IgD-negative memory B cell (primary cell): ENCODE measurements around the gene UBN2. TPM values are rescaled to one million over a fixed set of nuclear protein-coding genes. Genes with fewer than 3 reads are reported as not detected.

Experiments used
- H3K27ac Mint-ChIP-seq, 3 donors: one replicate each; pipeline ENCODE4 v1.8.0; 2020 to 2022; ENCODE audit warnings: mild to moderate bottlenecking in 3 of 3, mixed read lengths in 3 of 3, moderate library complexity in 1 of 3
- H3K27me3 Mint-ChIP-seq: one replicate; pipeline ENCODE4 v1.8.0; 2021; ENCODE audit warnings: mixed read lengths
- H3K36me3 Mint-ChIP-seq: one replicate; pipeline ENCODE4 v1.8.0; 2020; ENCODE audit warnings: mild to moderate bottlenecking, mixed read lengths
- H3K4me1 Mint-ChIP-seq, 3 donors: one replicate each; pipeline ENCODE4 v1.8.0; 2020 to 2022; ENCODE audit warnings: mixed read lengths in 3 of 3, mild to moderate bottlenecking in 1 of 3
- H3K4me3 Mint-ChIP-seq, 4 donors: one replicate each; pipeline ENCODE4 v1.8.0; 2020 to 2022; ENCODE audit warnings: mild to moderate bottlenecking in 4 of 4, mixed read lengths in 4 of 4, moderate library complexity in 3 of 4
- H3K9me3 Mint-ChIP-seq, 3 donors: one replicate each; pipeline ENCODE4 v1.8.0; 2020 to 2021; ENCODE audit warnings: mixed read lengths in 3 of 3, mild to moderate bottlenecking in 1 of 3
- polyA plus RNA-seq: library from polyadenylated mRNA; unstranded; fragments of 300-500 nt; fragmentation: Illumina TruSeq; gene quantifications from one replicate; pipeline ENCODE4 v1.2.3, GENCODE V29; 2021

Gene UBN2
- polyA plus RNA-seq, 1 donor from 2014 or later = 2.8 TPM

GRCh38 chr7:139340037-139340807 lies 109.2 kb downstream of the UBN2 start:
- H3K36me3 Mint-ChIP-seq = peaks cover 3% of the 10 kb centered on the region
- peak overlapping the region; percentile 99 to 100 (median 99) for H3K27ac Mint-ChIP-seq
- H3K4me1 Mint-ChIP-seq = peaks cover 15 to 20% (median 18%) of the 10 kb centered on the region in 3 donors
- H3K9me3 Mint-ChIP-seq = peaks cover 0 to 8% (median 4%) of the 10 kb centered on the region in 3 donors
- peaks cover 3% of the 10 kb centered on the region for H3K27me3 Mint-ChIP-seq
- peak overlapping the region; percentile 90 to 99 (median 98) for H3K4me3 Mint-ChIP-seq

DNA sequence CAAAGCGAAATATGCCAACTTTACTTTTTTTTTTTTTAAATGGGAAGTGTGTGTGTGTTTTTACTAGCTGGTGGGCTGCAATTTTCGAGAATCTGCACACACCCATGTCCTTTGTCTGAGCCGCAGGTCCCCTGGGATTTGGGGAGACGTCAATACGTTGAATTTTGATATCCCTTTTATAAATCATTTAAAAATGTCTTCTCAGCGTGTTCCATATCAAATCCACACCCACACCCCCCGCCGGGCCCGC lies 109.7 kb downstream of the UBN2 start:
- Mint-ChIP-seq H3K27ac (peak overlapping the region; percentile 99 to 100 (median 99)), H3K36me3 (peaks cover 3% of the 10 kb centered on the region), H3K4me1 (peaks cover 15 to 21% (median 20%) of the 10 kb centered on the region in 3 donors), H3K9me3 (peaks cover 0 to 8% (median 4%) of the 10 kb centered on the region in 3 donors), H3K27me3 (peaks cover 3% of the 10 kb centered on the region), H3K4me3 (peak overlapping the region; percentile 90 to 99 (median 98))

DNA sequence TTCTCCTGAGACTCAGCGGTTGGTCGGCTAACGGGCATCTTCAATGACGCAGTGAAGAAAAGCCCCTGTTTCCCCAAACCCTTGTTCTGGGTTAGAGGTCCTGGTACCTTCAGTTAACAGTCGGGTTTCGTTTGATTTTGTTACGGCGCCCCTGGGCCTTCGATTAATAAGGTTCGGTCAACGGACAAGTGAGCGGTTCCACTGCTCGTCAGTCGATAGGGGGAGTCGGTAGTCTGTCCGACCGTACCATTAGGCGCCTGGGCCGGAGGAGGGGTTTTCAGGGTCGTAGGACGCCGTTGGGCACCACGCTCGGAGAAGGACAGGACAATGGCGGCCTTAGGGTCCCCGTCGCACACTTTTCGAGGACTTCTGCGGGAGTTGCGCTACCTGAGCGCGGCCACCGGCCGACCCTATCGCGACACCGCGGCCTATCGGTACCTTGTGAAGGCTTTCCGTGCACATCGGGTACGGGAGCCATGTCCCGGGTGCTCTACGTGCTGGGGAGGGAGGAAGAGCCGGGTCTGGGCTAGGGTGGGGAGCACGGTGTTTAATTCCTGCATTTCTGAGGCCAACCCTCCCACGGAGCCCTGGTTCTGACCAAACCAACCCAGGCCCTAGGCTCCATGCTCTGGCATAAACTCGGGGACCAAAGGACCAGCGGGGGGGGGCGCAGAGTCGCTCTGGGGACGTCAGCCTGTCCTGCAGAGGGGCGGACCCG lies 110.2 kb downstream of the UBN2 start, which contains the start of gene FMC1:
Gene FMC1 (plus strand): TSS at position 280 of the 718 bp plus-strand sequence. CDS start 48 bp downstream, at position 328.
- Mint-ChIP-seq H3K9me3 (peaks cover 0 to 8% (median 4%) of the 10 kb centered on the region in 3 donors), H3K27me3 (peaks cover 3% of the 10 kb centered on the region), H3K27ac (peak within 1 kb of the TSS; percentile 99 to 100 (median 99)), H3K4me1 (peaks cover 15 to 21% (median 20%) of the 10 kb centered on the region in 3 donors), H3K36me3 (peaks cover 3% of the 10 kb centered on the region), H3K4me3 (peak within 1 kb of the TSS; percentile 90 to 99 (median 98))

- Mint-ChIP-seq H3K4me3 (peak overlapping the region; percentile 90 to 99 (median 98)), H3K27me3 (peaks cover 3% of the 10 kb centered on the region), H3K9me3 (peaks cover 0 to 8% (median 4%) of the 10 kb centered on the region in 3 donors), H3K27ac (peak overlapping the region; percentile 99 to 100 (median 99)), H3K4me1 (peaks cover 15 to 21% (median 21%) of the 10 kb centered on the region in 3 donors), H3K36me3 (peaks cover 3% of the 10 kb centered on the region)
These were observed 110.8 kb downstream of the UBN2 start for GRCh38 chr7:139341776-139342226.

GRCh38 chr7:139345042-139345441 lies 114.0 kb downstream of the UBN2 start:
- Mint-ChIP-seq H3K27me3 (peaks cover 3% of the 10 kb centered on the region), H3K36me3 (peaks cover 4% of the 10 kb centered on the region), H3K4me1 (peaks cover 18 to 24% (median 19%) of the 10 kb centered on the region in 3 donors), H3K4me3 (peak overlapping the region in 1 of 4 donors; percentile 54), H3K9me3 (peaks cover 0 to 5% (median 0%) of the 10 kb centered on the region in 3 donors), H3K27ac (peak overlapping the region in 2 of 3 donors; percentile 67 to 73)

- H3K27me3 Mint-ChIP-seq = no peaks in the 10 kb centered on the region
- H3K9me3 Mint-ChIP-seq = no peaks in the 10 kb centered on the region
These were observed 120.0 kb downstream of the UBN2 start for GRCh38 chr7:139351027-139351426.

DNA sequence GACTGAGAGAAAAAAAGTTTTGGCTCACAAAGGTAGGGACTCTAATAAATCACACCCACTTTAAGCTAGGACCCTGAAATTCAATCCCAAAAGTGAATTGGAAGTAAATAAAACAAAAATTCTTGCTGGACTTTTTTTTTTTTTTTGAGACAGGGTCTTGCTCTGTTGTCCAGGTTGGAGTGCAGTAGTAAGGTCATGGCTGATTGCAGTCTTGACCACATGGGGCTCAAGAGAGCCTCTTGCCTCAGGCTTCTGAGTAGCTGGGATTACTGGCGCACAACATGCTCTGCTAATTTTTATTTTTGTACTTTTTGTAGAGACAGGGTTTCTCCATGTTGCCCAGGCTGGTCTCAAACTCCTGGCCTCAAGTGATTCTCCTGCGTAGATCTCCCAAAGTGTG lies 123.7 kb downstream of the UBN2 start:
- H3K9me3 Mint-ChIP-seq = no peaks in the 10 kb centered on the region
- peaks cover 4 to 10% (median 7%) of the 10 kb centered on the region in 3 donors for H3K4me1 Mint-ChIP-seq
- H3K27ac Mint-ChIP-seq = no peak overlapping the region
- H3K36me3 Mint-ChIP-seq = peaks cover 6% of the 10 kb centered on the region
- H3K4me3 Mint-ChIP-seq = no peak overlapping the region
- H3K27me3 Mint-ChIP-seq = no peaks in the 10 kb centered on the region

More at GRCh38 chr7:139351027-139351426, 120.0 kb downstream of the UBN2 start:
- peak overlapping the region in 1 of 3 donors; percentile 39 for H3K27ac Mint-ChIP-seq
- H3K4me3 Mint-ChIP-seq = no peak overlapping the region
- peaks cover 7% of the 10 kb centered on the region for H3K36me3 Mint-ChIP-seq
- peaks cover 1 to 7% (median 4%) of the 10 kb centered on the region in 3 donors for H3K4me1 Mint-ChIP-seq

DNA sequence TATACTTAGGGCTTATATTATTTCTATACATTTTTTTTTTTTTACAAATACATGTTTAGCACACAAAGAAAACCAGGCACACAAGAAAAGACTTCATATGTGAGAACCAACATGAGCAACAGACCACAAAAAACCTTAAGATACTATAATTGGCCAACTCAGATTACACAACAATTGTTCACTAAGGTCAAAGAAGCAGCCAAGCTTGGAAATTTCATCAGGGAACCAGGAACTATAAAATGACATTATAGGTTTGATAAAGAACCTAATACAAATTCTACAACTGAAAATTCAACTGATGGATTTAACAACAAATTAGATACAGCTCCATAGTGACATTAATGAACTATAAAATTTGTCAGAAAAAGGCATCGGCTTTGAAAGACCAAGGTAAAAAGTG lies 124.3 kb downstream of the UBN2 start:
- Mint-ChIP-seq H3K4me3 (peak overlapping the region in 1 of 4 donors; percentile 87), H3K36me3 (peaks cover 6% of the 10 kb centered on the region), H3K27me3 (no peaks in the 10 kb centered on the region), H3K4me1 (peaks cover 5 to 10% (median 7%) of the 10 kb centered on the region in 3 donors), H3K9me3 (no peaks in the 10 kb centered on the region), H3K27ac (peak overlapping the region in 1 of 3 donors; percentile 80)

Other genes with a start within 250 kb of the UBN2 start
- gene KIAA1549, start 249.8 kb upstream of the UBN2 start, polyA plus RNA-seq = not detected
- 0.80 TPM for gene ZC3HAV1L, start 195.2 kb upstream of the UBN2 start, polyA plus RNA-seq
- gene ZC3HAV1, start 121.5 kb upstream of the UBN2 start, polyA plus RNA-seq = 93.1 TPM
- 61.6 TPM for gene FMC1, start 110.1 kb downstream of the UBN2 start, polyA plus RNA-seq
- 50.9 TPM for gene LUC7L2, start 128.7 kb downstream of the UBN2 start, polyA plus RNA-seq